Naive thymus-derived CD4-positive, alpha-beta T cell (primary cell): ENCODE results near the gene SPATA3. TPM values are rescaled to one million over a fixed set of nuclear protein-coding genes. Genes with fewer than 3 reads are reported as not detected.

Experiments used
- ATAC-seq: fragments of 150-1000 bp; cut with Tn5 transposase; 2 replicates; pipeline ENCODE4 v1.10.0; 2021; ENCODE audit warnings: mild to moderate bottlenecking, moderate library complexity
- CTCF ChIA-PET: fragments of 350-600 bp; sonication (Branson Sonifier 250); formaldehyde crosslinking; loops from one replicate; lab custom pipeline; 2021; ENCODE audit warnings: antibody characterized with exemption; lab: Charles Lee
- POLR2A ChIA-PET: fragments of 350-600 bp; sonication (Branson Sonifier 250); formaldehyde crosslinking; loops from one replicate; lab custom pipeline; 2021; ENCODE audit warnings: antibody characterized with exemption, inconsistent platforms; lab: Charles Lee
- DNase-seq, 9 donors: peaks; one replicate each; pipeline versions ENCODE4 v3.0.0 to v3.0.0-alpha.2; 2020 to 2022; ENCODE audit warnings: mixed read lengths in 1 of 9
- H3K27ac ChIP-seq: one replicate; pipeline ENCODE4 v1.7.0; 2013; ENCODE audit warnings: mild to moderate bottlenecking, low read depth, low read length, moderate library complexity
- H3K27me3 ChIP-seq, 2 donors: one replicate each; pipeline ENCODE4 v1.7.0; 2013; ENCODE audit warnings: low read length in 2 of 2, mild to moderate bottlenecking in 2 of 2, moderate library complexity in 2 of 2; ENCODE audit not compliant: control insufficient read depth in 2 of 2, insufficient read depth in 2 of 2
- H3K36me3 ChIP-seq, 3 experiments: 1 replicate in 2 of 3; 2 replicates in 1 of 3; pipeline ENCODE4 v1.7.0; 2013; ENCODE audit warnings: low read length in 3 of 3, mild to moderate bottlenecking in 3 of 3, moderate library complexity in 1 of 3; ENCODE audit not compliant: insufficient read depth in 3 of 3, control insufficient read depth in 2 of 3
- H3K4me1 ChIP-seq, 2 donors: one replicate each; pipeline ENCODE4 v1.7.0; 2013; ENCODE audit warnings: low read length in 2 of 2, mild to moderate bottlenecking in 2 of 2, moderate library complexity in 1 of 2; ENCODE audit not compliant: control insufficient read depth in 2 of 2, insufficient read depth in 2 of 2
- H3K4me3 ChIP-seq: 2 replicates; pipeline ENCODE4 v1.7.0; 2013; ENCODE audit warnings: mild to moderate bottlenecking, low read length
- H3K9me3 ChIP-seq, 3 experiments: 1 replicate in 2 of 3; 2 replicates in 1 of 3; pipeline ENCODE4 v1.7.0; 2013; ENCODE audit warnings: low read length in 3 of 3; ENCODE audit not compliant: control insufficient read depth in 2 of 3
- H3K27ac Mint-ChIP-seq, 9 donors: one replicate each; pipeline ENCODE4 v1.8.0; 2020 to 2022; ENCODE audit warnings: mixed read lengths in 9 of 9, mild to moderate bottlenecking in 8 of 9, moderate library complexity in 5 of 9, inconsistent platforms in 2 of 9
- H3K27me3 Mint-ChIP-seq, 5 donors: one replicate each; pipeline ENCODE4 v1.8.0; 2021 to 2022; ENCODE audit warnings: mixed read lengths in 5 of 5, mild to moderate bottlenecking in 1 of 5
- H3K36me3 Mint-ChIP-seq, 5 donors: one replicate each; pipeline ENCODE4 v1.8.0; 2020 to 2022; ENCODE audit warnings: mixed read lengths in 5 of 5, mild to moderate bottlenecking in 3 of 5, inconsistent platforms in 1 of 5
- H3K4me1 Mint-ChIP-seq, 7 donors: one replicate each; pipeline ENCODE4 v1.8.0; 2020 to 2022; ENCODE audit warnings: mixed read lengths in 7 of 7, mild to moderate bottlenecking in 3 of 7, inconsistent platforms in 1 of 7
- H3K4me3 Mint-ChIP-seq, 10 donors: one replicate each; pipeline ENCODE4 v1.8.0; 2020 to 2022; ENCODE audit warnings: mild to moderate bottlenecking in 10 of 10, mixed read lengths in 10 of 10, moderate library complexity in 6 of 10, inconsistent platforms in 2 of 10
- H3K9me3 Mint-ChIP-seq, 11 donors: one replicate each; pipeline ENCODE4 v1.8.0; 2020 to 2022; ENCODE audit warnings: mixed read lengths in 11 of 11, mild to moderate bottlenecking in 4 of 11, inconsistent platforms in 1 of 11, moderate library complexity in 1 of 11
- intact Hi-C, 2 donors: fragments of 100-400 bp; cut with micrococcal nuclease; formaldehyde crosslinking; loops; one replicate each; pipeline ENCODE4 v1.15.1; 2023
- polyA plus RNA-seq, 2 donors: library from polyadenylated mRNA; unstranded; fragments of 300-500 nt; fragmentation: Illumina TruSeq; gene quantifications; one replicate each; pipeline ENCODE4 v1.2.3, GENCODE V29; 2021
- total RNA-seq, 6 experiments: library from RNA in 5 of 6; stranded (reverse) in 5 of 6; gene quantifications; 1 replicate in 5 of 6; 2 replicates in 1 of 6; pipeline ENCODE4 v1.2.3 and lab custom pipeline; 2021 to 2026

SPATA3 gene
- total and polyA plus RNA-seq, 7 experiments from 2014 or later = not detected

- CTCF ChIA-PET = no interaction called here
- POLR2A ChIA-PET = no interaction called here
- intact Hi-C loops = no loop called here
- H3K4me3 ChIP-seq = no peak overlapping the region
- no peak overlapping the region for H3K27ac ChIP-seq
- no peaks in the 10 kb centered on the region for H3K27me3 ChIP-seq
- Mint-ChIP-seq H3K4me3 (no peak overlapping the region), H3K36me3 (peaks cover 0 to 1% (median 0%) of the 10 kb centered on the region in 5 donors), H3K27me3 (peaks cover 0 to 52% (median 0%) of the 10 kb centered on the region in 5 donors), H3K9me3 (peaks cover 0 to 2% (median 0%) of the 10 kb centered on the region in 11 donors), H3K4me1 (peaks cover 20 to 35% (median 26%) of the 10 kb centered on the region in 7 donors), H3K27ac (peak overlapping the region in 1 of 9 donors; percentile 46)
- H3K36me3 ChIP-seq = no peaks in the 10 kb centered on the region
- no peak for ATAC-seq
- H3K9me3 ChIP-seq = no peaks in the 10 kb centered on the region
- DNase-seq = no peak
- peaks cover 18 to 39% of the 10 kb centered on the region in 2 donors for H3K4me1 ChIP-seq
These were observed 19.2 kb upstream of the SPATA3 start for GRCh38 chr2:230976671-230977171.

GRCh38 chr2:230980468-230980867, 15.5 kb upstream of the SPATA3 start:
- CTCF ChIA-PET = interaction anchor here (1.0 kb wide), 1 partner anchor 129 kb away, joined by 3 read pairs; no protein-coding TSS in a partner anchor
- Histone ChIP-seq H3K27me3 (no peaks in the 10 kb centered on the region), H3K36me3 (no peaks in the 10 kb centered on the region), H3K9me3 (no peaks in the 10 kb centered on the region), H3K4me3 (no peak overlapping the region), H3K27ac (no peak overlapping the region), H3K4me1 (peaks cover 8 to 28% of the 10 kb centered on the region in 2 donors)
- DNase-seq = no peak
- ATAC-seq = no peak
- peaks cover 16 to 42% (median 18%) of the 10 kb centered on the region in 7 donors for H3K4me1 Mint-ChIP-seq
- POLR2A ChIA-PET = interaction anchor here (0.5 kb wide), 1 partner anchor 24 kb away, joined by 3 read pairs; no protein-coding TSS in a partner anchor
- peak overlapping the region in 2 of 9 donors; percentile 1 to 14 for H3K27ac Mint-ChIP-seq
- no peaks in the 10 kb centered on the region for H3K36me3 Mint-ChIP-seq
- intact Hi-C loops = no loop called here
- H3K9me3 Mint-ChIP-seq = no peaks in the 10 kb centered on the region
- H3K27me3 Mint-ChIP-seq = peaks cover 0 to 46% (median 0%) of the 10 kb centered on the region in 5 donors
- peak overlapping the region in 1 of 10 donors; percentile 39 for H3K4me3 Mint-ChIP-seq

GRCh38 chr2:230981704-230982103, 14.2 kb upstream of the SPATA3 start:
- no peaks in the 10 kb centered on the region for H3K9me3 Mint-ChIP-seq
- Histone ChIP-seq H3K4me3 (no peak overlapping the region), H3K4me1 (peaks cover 8 to 28% of the 10 kb centered on the region in 2 donors), H3K36me3 (no peaks in the 10 kb centered on the region), H3K9me3 (no peaks in the 10 kb centered on the region), H3K27ac (no peak overlapping the region), H3K27me3 (no peaks in the 10 kb centered on the region)
- H3K27me3 Mint-ChIP-seq = peaks cover 0 to 39% (median 0%) of the 10 kb centered on the region in 5 donors
- no peak overlapping the region for H3K27ac Mint-ChIP-seq
- intact Hi-C loops = no loop called here
- H3K4me1 Mint-ChIP-seq = peaks cover 16 to 50% (median 18%) of the 10 kb centered on the region in 7 donors
- peak in 3 of 9 donors; percentile 10 to 25 (median 17) for DNase-seq
- no peaks in the 10 kb centered on the region for H3K36me3 Mint-ChIP-seq
- ATAC-seq = peak; percentile 50
- ChIA-PET CTCF (no interaction called here), POLR2A (no interaction called here)
- H3K4me3 Mint-ChIP-seq = peak overlapping the region in 2 of 10 donors; percentile 23 to 65

GRCh38 chr2:230982126-230982525, 13.8 kb upstream of the SPATA3 start:
- H3K27me3 Mint-ChIP-seq = peaks cover 0 to 36% (median 0%) of the 10 kb centered on the region in 5 donors
- Histone ChIP-seq H3K27me3 (no peaks in the 10 kb centered on the region), H3K4me1 (peaks cover 12 to 32% of the 10 kb centered on the region in 2 donors), H3K4me3 (no peak overlapping the region), H3K27ac (no peak overlapping the region), H3K36me3 (no peaks in the 10 kb centered on the region), H3K9me3 (no peaks in the 10 kb centered on the region)
- intact Hi-C loops = no loop called here
- no peaks in the 10 kb centered on the region for H3K36me3 Mint-ChIP-seq
- no peak for DNase-seq
- ChIA-PET POLR2A (no interaction called here), CTCF (no interaction called here)
- no peak for ATAC-seq
- no peak overlapping the region for H3K4me3 Mint-ChIP-seq
- no peaks in the 10 kb centered on the region for H3K9me3 Mint-ChIP-seq
- H3K27ac Mint-ChIP-seq = no peak overlapping the region
- peaks cover 16 to 54% (median 18%) of the 10 kb centered on the region in 7 donors for H3K4me1 Mint-ChIP-seq

GRCh38 chr2:230982528-230982927, 13.4 kb upstream of the SPATA3 start:
- H3K4me1 ChIP-seq = peaks cover 12 to 32% of the 10 kb centered on the region in 2 donors
- Mint-ChIP-seq H3K27me3 (peaks cover 0 to 32% (median 0%) of the 10 kb centered on the region in 5 donors), H3K27ac (no peak overlapping the region)

GRCh38 chr2:230983566-230983965, 12.4 kb upstream of the SPATA3 start:
- no peak for ATAC-seq
- Mint-ChIP-seq H3K4me3 (no peak overlapping the region), H3K9me3 (no peaks in the 10 kb centered on the region), H3K4me1 (peaks cover 16 to 54% (median 23%) of the 10 kb centered on the region in 7 donors), H3K27me3 (peaks cover 0 to 39% (median 5%) of the 10 kb centered on the region in 5 donors), H3K36me3 (no peaks in the 10 kb centered on the region), H3K27ac (peak overlapping the region in 1 of 9 donors; percentile 7)
- Histone ChIP-seq H3K27ac (no peak overlapping the region), H3K9me3 (no peaks in the 10 kb centered on the region), H3K27me3 (no peaks in the 10 kb centered on the region), H3K4me1 (peaks cover 12 to 32% of the 10 kb centered on the region in 2 donors), H3K36me3 (no peaks in the 10 kb centered on the region), H3K4me3 (no peak overlapping the region)
- CTCF ChIA-PET = no interaction called here
- DNase-seq = no peak
- intact Hi-C loops = no loop called here
- POLR2A ChIA-PET = no interaction called here

More at GRCh38 chr2:230982528-230982927, 13.4 kb upstream of the SPATA3 start:
- H3K9me3 Mint-ChIP-seq = no peaks in the 10 kb centered on the region
- no peak for DNase-seq
- H3K36me3 ChIP-seq = no peaks in the 10 kb centered on the region
- no peak overlapping the region for H3K4me3 Mint-ChIP-seq
- ChIA-PET CTCF (no interaction called here), POLR2A (no interaction called here)
- H3K27ac ChIP-seq = no peak overlapping the region
- H3K4me1 Mint-ChIP-seq = peaks cover 16 to 54% (median 19%) of the 10 kb centered on the region in 7 donors
- intact Hi-C loops = no loop called here
- H3K27me3 ChIP-seq = no peaks in the 10 kb centered on the region
- no peaks in the 10 kb centered on the region for H3K9me3 ChIP-seq
- H3K36me3 Mint-ChIP-seq = no peaks in the 10 kb centered on the region
- no peak for ATAC-seq
- no peak overlapping the region for H3K4me3 ChIP-seq
